ENCODE data around the gene PDE6B. TPM values are rescaled to one million over a fixed set of nuclear protein-coding genes. Genes with fewer than 3 reads are reported as not detected.

PDE6B gene
- total RNA-seq, 1 experiment from 2014 or later, result 10.8 TPM

- no peaks in the 10 kb centered on the region for H3K4me1 ChIP-seq (ENCODE audit: insufficient read depth, low read length)
- H2BK20ac ChIP-seq (ENCODE audit: low read depth, low read length, poor library complexity, severe bottlenecking), result no peak overlapping the region
- no peak overlapping the region for H2BK15ac ChIP-seq (ENCODE audit: low read depth, low read length)
- no peak for TF ChIP-seq CTCF (conservative IDR thresholded peaks at IDR 0.05)
- peaks cover 4% of the 10 kb centered on the region for H4K20me1 ChIP-seq (ENCODE audit: control insufficient read depth, insufficient read depth, insufficient read length)
- no CpG with 5 or more reads among the region's 21 CpGs for WGBS (ENCODE audit: extremely low coverage, insufficient read length, low lambda C conversion rate)
- peaks cover 22% of the 10 kb centered on the region; the same call in 1 of the 2 replicates for H3K79me2 ChIP-seq (ENCODE audit: insufficient read depth, low read length)
- H3K27ac ChIP-seq (ENCODE audit: insufficient read length, low read depth, low read length), result no peak overlapping the region
- H3K4me2 ChIP-seq (ENCODE audit: insufficient read depth, insufficient read length, low read length), result peak overlapping the region; percentile 19
- no peak overlapping the region for H2BK12ac ChIP-seq (ENCODE audit: insufficient read length, low read depth, low read length)
- H2BK5ac ChIP-seq (ENCODE audit: insufficient read length, low read length), result no peak overlapping the region
- no peaks in the 10 kb centered on the region; the same call in 1 of the 2 replicates for H3K27me3 ChIP-seq (ENCODE audit: insufficient read depth, low read length)
- no peak overlapping the region for H3K56ac ChIP-seq (ENCODE audit: insufficient read length, low read depth, low read length)
- no peak overlapping the region for H4K91ac ChIP-seq (ENCODE audit: insufficient read length, low read depth, low read length)
- peak overlapping the region; percentile 39 to 55; a peak in 4 of 5 replicates for H3K4me3 Mint-ChIP-seq
- H2AK5ac ChIP-seq (ENCODE audit: insufficient read length, low read length), result no peak overlapping the region
- H4K5ac ChIP-seq (ENCODE audit: insufficient read length, low read depth, low read length), result no peak overlapping the region
- H3K36me3 Mint-ChIP-seq (ENCODE audit: insufficient read depth in 1 of 3, low read depth in 3 of 3), result peaks cover 22 to 28% (median 26%) of the 10 kb centered on the region in 3 experiments; a peak in 6 of 7 replicates
- peaks cover 8% of the 10 kb centered on the region for H3K79me1 ChIP-seq (ENCODE audit: insufficient read depth, low read depth, low read length, poor library complexity, severe bottlenecking)
- no peak overlapping the region for H3K18ac ChIP-seq (ENCODE audit: insufficient read length, low read depth, low read length)
- H3K9ac ChIP-seq (ENCODE audit: extremely low read depth, insufficient read length, low read length), result no peak overlapping the region
- H3K27me3 Mint-ChIP-seq (ENCODE audit: low read depth), result peaks cover 20% of the 10 kb centered on the region
- H3K23ac ChIP-seq (ENCODE audit: insufficient read length, low read depth, low read length), result no peak overlapping the region
- DNase-seq, result no peak
- H4K8ac ChIP-seq (replicated peaks; ENCODE audit: insufficient read length, low read depth, low read length), result no peak overlapping the region
- H2AFZ ChIP-seq (ENCODE audit: low read length), result no peak overlapping the region
- no peak overlapping the region for H2BK120ac ChIP-seq (ENCODE audit: low read depth, low read length, poor library complexity, severe bottlenecking)
- no peak overlapping the region for H3T11ph ChIP-seq (ENCODE audit: low read length)
- H3K23me2 ChIP-seq (ENCODE audit: insufficient read length, low read depth, low read length, poor library complexity, severe bottlenecking), result no peaks in the 10 kb centered on the region
- peaks cover 3 to 5% of the 10 kb centered on the region in 2 experiments; a peak in 3 of 4 replicates for H3K4me1 Mint-ChIP-seq
- H3K9me3 ChIP-seq (ENCODE audit: control insufficient read depth, low read depth, low read length), result no peaks in the 10 kb centered on the region
- H3K14ac ChIP-seq (ENCODE audit: insufficient read depth, low read length), result 0 out of 2 replicates have a peak overlapping the region, but pooled peaks have one; percentile 42
- H3K9me3 Mint-ChIP-seq, result peaks cover 0 to 4% of the 10 kb centered on the region in 2 experiments; a peak in 2 of 5 replicates
- no peak overlapping the region for H3K27ac Mint-ChIP-seq
- no peak overlapping the region for H3K4ac ChIP-seq (ENCODE audit: low read depth, low read length)
Observed at GRCh38 chr4:706834-707598, 81.6 kb downstream of the PDE6B start.

All from H9 (cell line).